GM21526 (cell line): ENCODE results near the gene SFI1.

Source experiments
- ATAC-seq: cut with Tn5 transposase; IDR thresholded peaks from one replicate; pipeline ENCODE4 v1.9.1; 2021; ENCODE audit warnings: moderate library complexity; ENCODE audit not compliant: unreplicated experiment, low FRiP score

SFI1 gene

GRCh38 chr22:31614781-31615490, 118.6 kb downstream of the SFI1 start:
- no peak for ATAC-seq

- ATAC-seq, result no peak
These were observed 119.1 kb downstream of the SFI1 start for GRCh38 chr22:31615491-31615860.

- ATAC-seq, result no peak
These were observed 119.6 kb downstream of the SFI1 start for GRCh38 chr22:31615940-31616314.

GRCh38 chr22:31616315-31616980, 120.1 kb downstream of the SFI1 start:
- ATAC-seq, result no peak

GRCh38 chr22:31618057-31618456, 121.7 kb downstream of the SFI1 start:
- no peak for ATAC-seq

- no peak for ATAC-seq
These were observed 122.3 kb downstream of the SFI1 start for GRCh38 chr22:31618471-31619176.

GRCh38 chr22:31619611-31620300, 123.4 kb downstream of the SFI1 start:
- no peak for ATAC-seq

- ATAC-seq, result no peak
These were observed 124.6 kb downstream of the SFI1 start for GRCh38 chr22:31620756-31621480.

GRCh38 chr22:31621507-31622124, 125.3 kb downstream of the SFI1 start:
- ATAC-seq, result no peak

GRCh38 chr22:31622980-31623379, 126.6 kb downstream of the SFI1 start:
- ATAC-seq, result no peak

- ATAC-seq, result no peak
These were observed 127.4 kb downstream of the SFI1 start for GRCh38 chr22:31623592-31624304.

- ATAC-seq, result no peak
These were observed 128.9 kb downstream of the SFI1 start for GRCh38 chr22:31625257-31625640.

- ATAC-seq, result no peak
These were observed 129.5 kb downstream of the SFI1 start for GRCh38 chr22:31625661-31626426.

- ATAC-seq, result no peak
These were observed 130.3 kb downstream of the SFI1 start for GRCh38 chr22:31626427-31627150.

GRCh38 chr22:31627223-31627731, 130.9 kb downstream of the SFI1 start:
- ATAC-seq, result no peak

GRCh38 chr22:31628362-31628761, 132.0 kb downstream of the SFI1 start:
- ATAC-seq, result no peak

GRCh38 chr22:31628969-31629708, 132.8 kb downstream of the SFI1 start:
- no peak for ATAC-seq
